ENCODE results near the gene PAIP2. TPM values are rescaled to one million over a fixed set of nuclear protein-coding genes. Genes with fewer than 3 reads are reported as not detected.
A peak's percentile ranks its signal among the peaks of the same experiment; 100 is the strongest.

PAIP2 gene
- total and polyA plus RNA-seq, 4 donors: 77.6 to 154 (median 92.2) TPM

DNA sequence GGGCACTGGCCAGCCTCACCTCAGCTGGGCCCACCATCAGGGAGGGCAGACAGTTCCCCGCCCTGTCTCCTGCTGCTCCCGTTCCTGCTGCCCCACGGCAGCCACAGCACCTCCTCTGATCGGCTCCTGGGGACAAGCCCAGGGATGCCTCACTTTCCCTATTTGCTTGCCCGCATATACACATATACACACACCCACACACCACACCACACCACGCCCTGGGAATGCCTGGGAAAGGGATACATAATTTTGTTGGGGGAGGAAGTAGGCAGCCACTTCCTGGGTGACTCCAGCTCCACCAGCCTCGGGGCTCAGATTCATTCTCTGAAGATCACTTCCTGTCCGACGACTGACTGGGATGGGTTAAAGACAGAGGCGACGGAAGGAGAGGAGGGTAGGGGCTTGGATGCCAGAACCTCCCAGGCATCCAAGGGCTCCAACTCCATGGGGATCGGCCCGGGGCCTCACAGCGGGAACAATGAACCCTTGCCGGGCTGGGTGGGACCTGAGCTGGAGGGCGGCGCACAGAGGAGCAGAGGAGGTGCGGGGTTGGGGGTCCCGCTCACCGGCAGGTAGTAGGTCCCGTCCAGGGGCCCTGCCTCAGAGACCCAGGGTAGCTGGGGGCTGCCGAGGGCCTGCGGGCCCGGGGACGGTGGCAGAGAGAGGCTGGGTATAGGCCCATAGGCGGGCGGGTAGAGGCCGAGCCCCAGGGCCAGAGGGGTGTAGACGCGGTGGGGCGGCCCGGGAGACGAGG, 50.1 kb downstream of the PAIP2 start:
- H3K36me3 ChIP-seq (ENCODE audit: control insufficient read depth in 1 of 2, insufficient read depth in 2 of 2, low read length in 1 of 2): no peaks in the 10 kb centered on the region
- DNase-seq: no peak
- H3K4me3 ChIP-seq (ENCODE audit: low read length in 2 of 2): no peak overlapping the region
- intact Hi-C loops (cut with DNase I): no loop called here
- no peak for ATAC-seq (ENCODE audit: low FRiP score)
- H3K27ac ChIP-seq (ENCODE audit: low read depth in 1 of 2, low read length in 2 of 2): no peak overlapping the region
- H3K27me3 ChIP-seq (ENCODE audit: control insufficient read depth in 1 of 2, insufficient read depth in 2 of 2, low read length in 1 of 2): no peaks in the 10 kb centered on the region
- H3K4me1 ChIP-seq (ENCODE audit: control insufficient read depth in 1 of 2, insufficient read depth in 2 of 2, low read length in 2 of 2): no peaks in the 10 kb centered on the region
- 78 to 81% methylated on average over 28 to 33 of the region's 33 CpGs for WGBS, 2 donors
- no peaks in the 10 kb centered on the region for H3K9me3 ChIP-seq (ENCODE audit: control insufficient read depth, low read length)

DNA sequence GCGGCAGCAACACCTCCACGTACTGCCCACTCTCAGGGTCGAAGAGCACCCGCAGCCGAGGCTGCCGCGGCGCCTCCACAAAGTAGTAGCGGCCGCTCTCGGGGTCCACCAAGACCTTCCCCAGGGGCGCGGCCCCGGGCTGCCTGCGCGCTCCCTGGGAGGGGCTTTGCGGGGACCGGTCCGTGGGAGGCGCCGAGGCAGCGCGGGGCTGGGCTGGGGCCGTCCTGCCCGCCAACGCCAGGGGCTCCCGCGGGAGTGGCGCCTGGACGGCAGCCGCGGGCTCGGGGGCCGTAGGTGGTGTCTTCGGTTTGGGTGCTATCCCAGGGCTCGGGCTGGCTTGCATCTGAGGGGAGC, 50.6 kb downstream of the PAIP2 start:
- WGBS, 2 donors: 14 to 28% methylated on average over 35 to 36 of the region's 36 CpGs
- Histone ChIP-seq H3K9me3 (ENCODE audit: control insufficient read depth, low read length) (no peaks in the 10 kb centered on the region), H3K4me1 (ENCODE audit: control insufficient read depth in 1 of 2, insufficient read depth in 2 of 2, low read length in 2 of 2) (no peaks in the 10 kb centered on the region), H3K27ac (ENCODE audit: low read depth in 1 of 2, low read length in 2 of 2) (no peak overlapping the region), H3K27me3 (ENCODE audit: control insufficient read depth in 1 of 2, insufficient read depth in 2 of 2, low read length in 1 of 2) (no peaks in the 10 kb centered on the region), H3K4me3 (ENCODE audit: low read length in 2 of 2) (no peak overlapping the region), H3K36me3 (ENCODE audit: control insufficient read depth in 1 of 2, insufficient read depth in 2 of 2, low read length in 1 of 2) (no peaks in the 10 kb centered on the region)
- peak in 1 of 2 donors; percentile 74 for DNase-seq
- intact Hi-C loops (cut with DNase I): no loop called here
- ATAC-seq (ENCODE audit: low FRiP score): no peak

DNA sequence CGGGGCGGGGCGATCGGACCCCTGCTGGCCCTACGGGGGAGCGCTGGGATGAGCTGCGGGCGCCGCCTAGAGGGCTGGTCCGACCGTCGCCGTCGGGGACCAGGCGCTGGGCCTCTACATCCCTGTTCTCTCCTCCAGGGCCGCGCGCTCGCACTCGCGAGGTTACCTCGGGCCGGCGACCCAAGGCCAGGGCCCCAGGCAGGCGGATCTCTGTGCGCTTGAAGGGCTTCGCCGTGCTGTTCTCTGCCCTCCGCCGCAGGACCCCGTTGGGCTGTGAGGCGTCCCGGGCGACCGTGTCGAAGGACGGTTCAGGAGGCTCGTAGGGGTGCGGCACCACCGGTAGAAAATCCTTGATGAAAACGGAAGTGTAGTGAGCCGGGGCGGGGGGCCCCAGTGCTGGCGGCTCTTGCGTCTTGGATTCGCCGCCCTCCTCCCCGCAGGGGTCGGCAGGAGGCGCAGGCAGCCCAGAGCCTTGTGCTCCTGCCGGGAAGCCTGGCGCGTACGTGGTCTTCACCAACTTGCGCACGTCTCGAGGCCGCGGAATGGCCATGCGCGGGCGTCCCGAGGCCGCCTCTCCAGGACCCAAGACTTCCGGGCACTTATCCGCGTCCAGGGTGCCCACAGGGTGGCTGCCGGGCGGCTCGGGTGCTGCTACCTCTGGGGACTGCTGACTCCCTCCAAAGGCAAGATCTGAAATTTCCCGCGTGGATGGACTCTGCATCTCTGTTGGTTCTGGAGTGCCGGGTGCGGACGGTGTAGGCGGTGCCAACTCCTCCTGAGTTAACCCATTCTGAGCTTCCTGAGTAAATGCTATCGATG, 51.2 kb downstream of the PAIP2 start:
- H3K4me1 ChIP-seq (ENCODE audit: control insufficient read depth in 1 of 2, insufficient read depth in 2 of 2, low read length in 2 of 2): no peaks in the 10 kb centered on the region
- H3K9me3 ChIP-seq (ENCODE audit: control insufficient read depth, low read length): no peaks in the 10 kb centered on the region
- 3 to 5% methylated on average over 53 to 77 of the region's 77 CpGs for WGBS, 2 donors
- DNase-seq: peak; percentile 73 to 87
- intact Hi-C loops (cut with DNase I): no loop called here
- H3K4me3 ChIP-seq (ENCODE audit: low read length in 2 of 2): peak overlapping the region; percentile 3 to 9
- no peaks in the 10 kb centered on the region for H3K27me3 ChIP-seq (ENCODE audit: control insufficient read depth in 1 of 2, insufficient read depth in 2 of 2, low read length in 1 of 2)
- no peak overlapping the region for H3K27ac ChIP-seq (ENCODE audit: low read depth in 1 of 2, low read length in 2 of 2)
- no peaks in the 10 kb centered on the region for H3K36me3 ChIP-seq (ENCODE audit: control insufficient read depth in 1 of 2, insufficient read depth in 2 of 2, low read length in 1 of 2)
- peak; percentile 49 for ATAC-seq (ENCODE audit: low FRiP score)

DNA sequence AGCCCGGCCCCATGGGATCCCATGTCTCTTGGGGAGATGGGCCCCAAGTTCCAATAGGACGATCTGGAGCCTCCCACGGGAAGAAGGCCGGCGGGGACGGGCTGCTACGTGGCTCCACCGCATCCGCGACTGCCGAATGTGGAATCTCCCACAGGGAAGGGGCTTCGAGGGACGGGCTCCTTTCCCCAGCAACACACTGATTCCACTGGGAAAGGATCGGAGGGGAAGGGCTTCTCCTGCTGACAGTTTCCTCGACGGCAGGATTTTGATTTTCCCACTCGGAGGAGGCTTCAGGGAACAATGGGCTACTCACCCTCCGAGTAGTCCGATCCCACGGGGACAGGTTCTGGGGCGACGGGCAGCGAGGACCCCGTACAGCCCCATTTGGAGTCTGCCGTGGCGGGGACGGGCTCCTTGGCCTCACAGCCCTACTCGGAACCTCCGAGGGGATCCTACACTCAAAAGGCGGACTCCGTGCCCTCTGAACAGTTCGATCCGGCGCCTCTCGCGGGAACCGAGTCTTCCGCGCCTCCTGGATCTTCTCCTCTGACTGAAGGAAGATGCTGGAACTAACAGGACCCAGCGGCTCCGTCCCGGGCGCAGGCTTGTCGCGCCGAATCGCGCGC, 52.0 kb downstream of the PAIP2 start:
- intact Hi-C loops (cut with DNase I): no loop called here
- DNase-seq (peak in 1 of 2 donors; percentile 43), ATAC-seq (ENCODE audit: low FRiP score) (no peak)
- Histone ChIP-seq H3K9me3 (ENCODE audit: control insufficient read depth, low read length) (no peaks in the 10 kb centered on the region), H3K27ac (ENCODE audit: low read depth in 1 of 2, low read length in 2 of 2) (no peak overlapping the region), H3K27me3 (ENCODE audit: control insufficient read depth in 1 of 2, insufficient read depth in 2 of 2, low read length in 1 of 2) (no peaks in the 10 kb centered on the region), H3K4me1 (ENCODE audit: control insufficient read depth in 1 of 2, insufficient read depth in 2 of 2, low read length in 2 of 2) (no peaks in the 10 kb centered on the region), H3K4me3 (ENCODE audit: low read length in 2 of 2) (peak overlapping the region; percentile 1 to 9), H3K36me3 (ENCODE audit: control insufficient read depth in 1 of 2, insufficient read depth in 2 of 2, low read length in 1 of 2) (no peaks in the 10 kb centered on the region)
- 6 to 8% methylated on average over 49 of the region's 49 CpGs for WGBS, 2 donors

DNA sequence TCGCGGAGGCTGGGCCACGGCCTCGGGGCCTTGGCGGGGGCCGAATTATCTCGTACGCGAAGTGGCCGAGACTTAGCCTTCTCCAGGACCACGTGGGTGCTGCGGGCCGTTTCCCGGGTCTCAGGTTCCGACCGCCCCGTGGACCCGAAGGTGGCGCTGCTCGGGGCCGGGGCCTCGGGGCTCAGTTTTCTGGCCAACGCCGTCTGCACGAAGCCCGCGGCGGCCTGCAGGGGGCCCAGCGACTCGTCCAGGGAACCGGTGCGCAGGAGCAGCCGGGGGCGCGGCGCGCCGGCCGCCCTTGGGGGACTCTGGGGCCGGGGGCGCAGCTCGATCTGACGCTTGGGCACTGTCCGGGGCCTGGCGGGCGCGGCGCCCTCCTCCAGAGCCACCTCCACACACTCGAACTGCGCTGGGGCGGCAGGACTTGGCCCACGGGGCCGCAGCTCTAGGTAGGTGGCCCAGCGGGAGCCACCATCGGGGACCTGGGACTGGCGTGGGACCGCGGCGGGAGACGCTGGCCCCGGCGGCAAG, 52.5 kb downstream of the PAIP2 start:
- intact Hi-C loops (cut with DNase I): no loop called here
- no peaks in the 10 kb centered on the region for H3K4me1 ChIP-seq (ENCODE audit: control insufficient read depth in 1 of 2, insufficient read depth in 2 of 2, low read length in 2 of 2)
- DNase-seq: peak in 1 of 2 donors; percentile 88
- H3K9me3 ChIP-seq (ENCODE audit: control insufficient read depth, low read length): no peaks in the 10 kb centered on the region
- WGBS, 2 donors: 2 to 3% methylated on average over 36 to 62 of the region's 62 CpGs
- H3K4me3 ChIP-seq (ENCODE audit: low read length in 2 of 2): peak overlapping the region; percentile 1 to 9
- H3K27ac ChIP-seq (ENCODE audit: low read depth in 1 of 2, low read length in 2 of 2): no peak overlapping the region
- H3K27me3 ChIP-seq (ENCODE audit: control insufficient read depth in 1 of 2, insufficient read depth in 2 of 2, low read length in 1 of 2): no peaks in the 10 kb centered on the region
- ATAC-seq (ENCODE audit: low FRiP score): peak; percentile 22
- no peaks in the 10 kb centered on the region for H3K36me3 ChIP-seq (ENCODE audit: control insufficient read depth in 1 of 2, insufficient read depth in 2 of 2, low read length in 1 of 2)

DNA sequence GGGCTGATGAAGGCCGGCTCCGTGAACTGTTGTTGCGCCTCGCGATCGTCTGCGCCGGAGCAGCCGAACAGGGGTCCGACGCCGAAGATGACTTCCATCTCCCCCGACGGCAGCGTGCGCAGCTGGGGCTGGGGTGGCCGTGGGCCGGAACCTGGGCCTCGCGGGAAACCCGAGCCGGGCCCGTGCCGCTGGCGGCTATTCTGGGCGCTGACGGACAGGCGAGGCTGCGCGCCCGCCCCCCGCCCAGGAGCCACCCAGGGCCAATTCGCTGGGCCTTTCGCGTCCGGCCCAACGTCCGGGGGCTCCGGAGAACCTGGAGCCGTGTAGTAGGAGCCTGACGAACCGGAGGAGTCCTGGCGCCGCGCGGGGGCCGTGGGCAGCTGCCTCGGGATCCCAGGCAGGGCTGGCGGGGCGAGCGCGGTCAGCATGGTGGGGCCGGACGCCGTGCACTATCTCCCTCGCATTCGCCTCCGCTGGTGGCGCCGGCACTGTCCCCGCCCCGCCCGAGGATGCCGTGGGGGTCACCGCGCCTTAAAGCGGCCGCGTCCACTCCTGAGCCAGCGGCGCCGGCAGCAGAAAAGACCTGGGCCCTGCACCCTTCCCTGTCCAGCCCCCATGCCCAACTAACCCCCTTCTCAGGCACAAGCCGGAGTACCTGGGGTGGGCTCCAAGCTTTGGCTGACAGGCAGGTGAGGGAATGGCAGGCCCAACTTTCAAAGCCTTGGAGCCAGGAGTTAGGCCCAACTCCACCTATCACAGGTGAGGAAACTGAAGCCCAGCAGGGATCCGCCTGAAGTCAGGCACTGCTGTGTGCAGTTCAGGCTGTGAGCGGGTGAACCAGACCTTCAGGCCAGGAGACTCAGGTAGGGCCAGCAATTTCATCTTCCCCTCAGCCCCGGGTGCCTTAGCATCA, 53.3 kb downstream of the PAIP2 start, which contains the start of gene PROB1:
Gene PROB1 (minus strand): TSS at position 451 of the 913 bp plus-strand sequence. CDS start 23 bp downstream, at position 428.
- H3K4me3 ChIP-seq (ENCODE audit: low read length in 2 of 2): peak within 1 kb of the TSS; percentile 1 to 9
- intact Hi-C loops (cut with DNase I): no loop called here
- WGBS, 2 donors: 11 to 17% methylated on average over 66 to 76 of the region's 76 CpGs
- H3K27me3 ChIP-seq (ENCODE audit: control insufficient read depth in 1 of 2, insufficient read depth in 2 of 2, low read length in 1 of 2): no peaks in the 10 kb centered on the region
- H3K9me3 ChIP-seq (ENCODE audit: control insufficient read depth, low read length): no peaks in the 10 kb centered on the region
- ATAC-seq (ENCODE audit: low FRiP score) (peak; percentile 56), DNase-seq (peak in 1 of 2 donors; percentile 86)
- H3K4me1 ChIP-seq (ENCODE audit: control insufficient read depth in 1 of 2, insufficient read depth in 2 of 2, low read length in 2 of 2): no peaks in the 10 kb centered on the region
- H3K27ac ChIP-seq (ENCODE audit: low read depth in 1 of 2, low read length in 2 of 2): no peak within 1 kb of the TSS
- H3K36me3 ChIP-seq (ENCODE audit: control insufficient read depth in 1 of 2, insufficient read depth in 2 of 2, low read length in 1 of 2): no peaks in the 10 kb centered on the region

DNA sequence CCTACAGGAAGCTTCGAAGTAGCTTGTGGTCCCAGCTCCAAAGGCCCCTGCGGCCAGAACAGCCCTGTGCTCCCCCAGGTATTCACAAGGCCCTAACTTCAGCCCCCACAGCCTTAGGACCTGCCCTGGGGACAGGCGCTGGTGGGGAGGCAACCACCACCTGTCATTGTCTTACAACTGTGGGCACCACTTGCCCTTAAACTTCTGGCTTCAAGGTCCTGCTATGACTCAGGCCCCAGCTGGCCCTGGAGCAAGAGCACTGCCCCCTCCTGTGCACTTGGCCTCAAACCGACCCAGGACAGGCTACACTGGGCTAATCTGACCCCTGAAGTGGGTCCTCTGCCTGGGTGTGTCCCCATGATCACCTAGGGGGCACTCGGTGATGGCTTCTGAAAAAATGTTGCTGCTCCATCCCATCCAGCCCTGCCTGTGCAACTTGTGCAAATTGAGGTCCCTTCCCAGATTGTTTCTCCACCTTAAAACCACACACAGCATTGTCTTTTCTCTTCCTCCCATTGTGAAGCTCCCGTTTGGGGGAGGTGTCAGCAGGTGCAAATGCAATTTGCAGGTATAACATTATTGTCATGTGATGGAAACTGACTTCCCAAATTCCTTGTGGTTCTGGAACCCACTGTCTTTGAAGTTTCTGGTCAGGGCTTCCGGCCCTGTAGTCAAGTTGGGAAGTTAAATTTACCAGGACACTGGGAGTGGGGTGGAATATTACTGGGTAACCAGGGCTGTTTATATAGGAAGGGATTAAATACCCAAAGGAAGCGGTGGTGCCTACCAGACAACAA, 54.4 kb downstream of the PAIP2 start:
- no peak for ATAC-seq (ENCODE audit: low FRiP score)
- 84 to 88% methylated on average over 8 of the region's 8 CpGs for WGBS, 2 donors
- intact Hi-C loops (cut with DNase I): no loop called here
- Histone ChIP-seq H3K27me3 (ENCODE audit: control insufficient read depth in 1 of 2, insufficient read depth in 2 of 2, low read length in 1 of 2) (no peaks in the 10 kb centered on the region), H3K4me1 (ENCODE audit: control insufficient read depth in 1 of 2, insufficient read depth in 2 of 2, low read length in 2 of 2) (no peaks in the 10 kb centered on the region), H3K36me3 (ENCODE audit: control insufficient read depth in 1 of 2, insufficient read depth in 2 of 2, low read length in 1 of 2) (no peaks in the 10 kb centered on the region), H3K4me3 (ENCODE audit: low read length in 2 of 2) (no peak overlapping the region), H3K9me3 (ENCODE audit: control insufficient read depth, low read length) (no peaks in the 10 kb centered on the region), H3K27ac (ENCODE audit: low read depth in 1 of 2, low read length in 2 of 2) (no peak overlapping the region)
- DNase-seq: no peak
